ENCODE results near the gene PATJ.

PATJ gene

DNA sequence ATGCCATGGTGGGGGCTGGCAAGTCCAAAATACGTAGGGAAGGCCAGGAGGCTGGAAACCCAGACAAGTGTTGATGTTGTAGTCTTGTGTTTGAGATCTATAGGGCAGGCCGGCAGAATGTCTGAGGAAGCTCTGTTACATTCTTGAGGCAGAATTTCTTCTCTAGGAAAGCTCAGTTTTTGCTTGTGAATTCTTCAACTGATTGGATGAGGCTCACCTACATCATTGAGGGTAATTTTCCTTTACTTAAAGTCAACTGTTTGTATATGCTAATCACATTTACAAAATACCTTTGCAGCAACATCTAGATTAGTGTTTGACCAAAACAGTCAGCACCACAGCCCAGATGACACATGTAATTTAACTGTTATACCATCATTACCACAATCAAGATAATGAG, 37.0 kb downstream of the PATJ start:
- TF ChIP-seq SIN3A (IDR thresholded peaks at IDR 0.05; ENCODE audit: borderline replicate concordance, insufficient read depth, low read length), result no peak
- TF ChIP-seq FOXP2 (optimal IDR thresholded peaks at IDR 0.05; ENCODE audit: borderline replicate concordance, extremely low read depth, extremely low read length, insufficient read depth), result no peak
- TF ChIP-seq TAF1 (IDR thresholded peaks at IDR 0.05; ENCODE audit: borderline replicate concordance, insufficient read depth, low read length), result no peak
- no peak for TF ChIP-seq REST (IDR thresholded peaks at IDR 0.05; ENCODE audit: insufficient read depth in 1 of 2, low read depth in 2 of 2, low read length in 2 of 2)
- no peak for TF ChIP-seq POLR2AphosphoS5 (IDR thresholded peaks at IDR 0.05; ENCODE audit: low read depth, low read length)

- TF ChIP-seq REST (IDR thresholded peaks at IDR 0.05; ENCODE audit: insufficient read depth in 1 of 2, low read depth in 2 of 2, low read length in 2 of 2) (no peak), FOXP2 (optimal IDR thresholded peaks at IDR 0.05; ENCODE audit: borderline replicate concordance, extremely low read depth, extremely low read length, insufficient read depth) (no peak), TAF1 (IDR thresholded peaks at IDR 0.05; ENCODE audit: borderline replicate concordance, insufficient read depth, low read length) (no peak), SIN3A (IDR thresholded peaks at IDR 0.05; ENCODE audit: borderline replicate concordance, insufficient read depth, low read length) (no peak), POLR2AphosphoS5 (IDR thresholded peaks at IDR 0.05; ENCODE audit: low read depth, low read length) (no peak)
Observed at GRCh38 chr1:61781151-61781550, 38.9 kb downstream of the PATJ start.

GRCh38 chr1:61782771-61783170, 40.5 kb downstream of the PATJ start:
- no peak for TF ChIP-seq REST (IDR thresholded peaks at IDR 0.05; ENCODE audit: insufficient read depth in 1 of 2, low read depth in 2 of 2, low read length in 2 of 2)
- TF ChIP-seq SIN3A (IDR thresholded peaks at IDR 0.05; ENCODE audit: borderline replicate concordance, insufficient read depth, low read length), result no peak
- TF ChIP-seq FOXP2 (optimal IDR thresholded peaks at IDR 0.05; ENCODE audit: borderline replicate concordance, extremely low read depth, extremely low read length, insufficient read depth), result no peak
- TF ChIP-seq POLR2AphosphoS5 (IDR thresholded peaks at IDR 0.05; ENCODE audit: low read depth, low read length), result no peak
- TF ChIP-seq TAF1 (IDR thresholded peaks at IDR 0.05; ENCODE audit: borderline replicate concordance, insufficient read depth, low read length), result no peak

GRCh38 chr1:61784726-61785125, 42.4 kb downstream of the PATJ start:
- TF ChIP-seq TAF1 (IDR thresholded peaks at IDR 0.05; ENCODE audit: borderline replicate concordance, insufficient read depth, low read length) (no peak), REST (IDR thresholded peaks at IDR 0.05; ENCODE audit: insufficient read depth in 1 of 2, low read depth in 2 of 2, low read length in 2 of 2) (no peak), FOXP2 (optimal IDR thresholded peaks at IDR 0.05; ENCODE audit: borderline replicate concordance, extremely low read depth, extremely low read length, insufficient read depth) (no peak), SIN3A (IDR thresholded peaks at IDR 0.05; ENCODE audit: borderline replicate concordance, insufficient read depth, low read length) (no peak), POLR2AphosphoS5 (IDR thresholded peaks at IDR 0.05; ENCODE audit: low read depth, low read length) (no peak)

- no peak for TF ChIP-seq SIN3A (IDR thresholded peaks at IDR 0.05; ENCODE audit: borderline replicate concordance, insufficient read depth, low read length)
- no peak for TF ChIP-seq POLR2AphosphoS5 (IDR thresholded peaks at IDR 0.05; ENCODE audit: low read depth, low read length)
Observed at GRCh38 chr1:61790837-61791236, 48.6 kb downstream of the PATJ start.
